IPS-11a (cell line): ENCODE data around the gene PLEKHJ1.
"Not testable (repeated sequence)": the region's sequence is repeated elsewhere in the genome, so short reads cannot be mapped to it uniquely, and the experiment has no call there.

ENCODE experiments used
- H3K4me3 ChIP-seq: one replicate; pipeline ENCODE4 v1.5.1; 2013; ENCODE audit warnings: low read depth, low read length, control low read depth

Gene PLEKHJ1

DNA sequence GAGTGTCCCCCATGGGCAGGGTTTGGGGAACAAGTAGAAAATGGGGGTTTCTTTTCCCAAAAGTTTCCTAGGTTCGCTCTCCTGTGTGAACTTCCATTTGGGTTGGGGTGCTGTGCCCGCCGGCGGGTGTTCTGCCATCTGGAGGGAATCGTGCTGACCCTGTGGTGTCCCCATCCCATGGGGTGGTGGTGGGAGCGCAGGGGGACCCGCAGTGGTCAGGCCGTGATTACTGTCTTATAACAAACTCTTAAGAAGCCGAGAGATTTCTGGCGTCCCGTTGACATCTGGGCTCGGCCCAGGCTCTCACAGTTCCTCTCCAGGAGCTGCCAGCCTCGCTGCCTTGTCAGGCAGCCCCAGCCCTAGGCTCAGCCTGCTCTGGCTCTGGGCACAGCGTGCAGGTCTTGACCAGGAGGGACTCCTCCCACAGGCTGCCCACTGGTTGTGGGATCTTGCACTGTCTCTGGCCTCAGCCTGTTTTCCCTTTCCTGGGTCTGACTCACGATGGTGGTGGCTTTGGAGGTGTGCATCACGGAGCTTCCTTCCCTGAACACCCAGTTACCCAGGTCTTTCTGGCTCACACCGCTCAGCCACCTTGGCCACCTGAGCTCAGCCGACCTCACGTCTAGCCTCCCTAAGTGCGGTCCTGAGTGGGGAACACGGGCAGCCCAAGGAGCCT, 34.5 kb downstream of the PLEKHJ1 start:
- H3K4me3 ChIP-seq, result no peak overlapping the region

DNA sequence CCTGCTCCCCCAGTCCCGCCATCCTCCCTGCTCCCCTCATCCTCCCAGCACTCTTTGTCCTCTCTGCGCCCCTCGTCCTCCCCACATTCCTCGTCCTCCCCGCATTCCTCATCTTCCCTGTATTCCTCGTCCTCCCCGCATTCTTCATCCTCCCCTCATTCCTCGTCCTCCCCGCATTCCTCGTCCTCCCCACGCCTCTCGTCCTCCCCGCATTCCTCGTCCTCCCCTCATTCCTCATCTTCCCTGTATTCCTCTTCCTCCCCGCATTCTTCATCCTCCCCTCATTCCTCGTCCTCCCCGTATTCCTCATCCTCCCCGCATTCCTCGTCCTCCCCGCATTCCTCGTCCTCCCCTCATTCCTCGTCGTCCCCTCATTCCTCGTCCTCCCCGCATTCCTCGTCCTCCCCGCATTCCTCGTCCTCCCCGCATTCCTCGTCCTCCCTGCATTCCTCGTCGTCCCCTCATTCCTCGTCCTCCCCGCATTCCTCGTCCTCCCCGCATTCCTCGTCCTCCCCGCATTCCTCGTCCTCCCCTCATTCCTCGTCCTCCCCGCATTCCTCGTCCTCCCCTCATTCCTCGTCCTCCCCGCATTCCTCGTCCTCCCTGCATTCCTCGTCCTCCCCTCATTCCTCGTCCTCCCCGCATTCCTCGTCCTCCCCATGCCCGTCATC, 35.4 kb downstream of the PLEKHJ1 start:
- not testable (repeated sequence) for H3K4me3 ChIP-seq

DNA sequence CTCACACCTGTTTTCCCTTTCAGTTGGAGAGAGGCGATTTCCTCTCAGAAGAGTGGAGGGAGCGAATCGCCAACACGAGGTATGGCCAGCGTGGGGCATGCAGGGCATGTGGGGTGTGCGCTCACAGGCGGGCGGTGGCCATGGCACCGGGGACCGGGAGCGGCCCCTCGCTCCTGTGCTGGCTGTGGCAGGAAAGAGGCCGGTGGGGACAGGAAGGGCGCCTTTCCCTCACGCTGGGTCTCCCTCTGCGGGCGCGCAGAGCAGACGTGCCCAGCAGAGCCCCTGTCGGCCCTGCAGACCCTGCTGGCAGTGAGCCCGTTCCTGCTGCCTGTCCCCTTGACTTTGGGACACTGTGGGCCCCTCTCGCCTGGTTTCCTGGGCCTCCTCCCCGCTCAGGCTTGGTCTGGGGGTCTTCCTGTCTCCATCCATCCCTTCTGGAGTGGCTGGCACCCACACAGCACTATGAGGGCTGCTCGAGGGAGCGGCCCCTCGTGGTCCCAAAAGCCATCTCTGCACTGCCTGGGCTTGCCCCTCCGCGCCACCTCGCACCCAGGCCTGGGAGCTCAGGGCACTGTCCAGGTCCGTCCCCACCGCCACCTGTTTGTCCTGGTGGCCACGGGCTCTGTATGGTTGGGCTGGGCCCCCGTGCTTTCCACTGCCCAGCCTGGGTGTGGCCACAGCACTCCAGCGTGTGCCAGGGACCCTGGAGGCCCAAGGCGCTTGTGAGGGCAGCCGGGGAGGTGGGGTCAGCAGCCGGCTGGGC, 36.1 kb downstream of the PLEKHJ1 start:
- H3K4me3 ChIP-seq, result no peak overlapping the region

DNA sequence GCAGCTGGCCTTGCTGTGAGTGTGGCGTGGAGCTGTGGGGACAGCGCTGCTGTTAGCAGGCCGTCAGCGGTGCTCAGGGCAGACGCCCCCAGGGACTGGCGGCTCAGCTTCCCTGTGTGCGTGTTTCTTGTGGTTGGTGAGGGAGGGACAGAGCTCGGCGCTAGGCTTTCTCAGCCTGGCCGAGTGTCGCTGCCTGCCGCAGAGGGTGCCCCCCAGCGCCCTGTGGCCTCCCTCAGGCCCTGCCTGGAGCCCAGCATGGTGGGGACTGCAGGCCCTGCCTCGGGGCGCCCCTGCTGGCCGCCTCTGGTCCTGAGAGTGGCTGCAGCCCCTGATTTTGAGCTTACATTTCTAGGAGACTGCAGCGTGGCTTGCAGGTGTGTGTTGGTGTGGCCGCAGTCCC, 36.9 kb downstream of the PLEKHJ1 start:
- H3K4me3 ChIP-seq, result no peak overlapping the region

DNA sequence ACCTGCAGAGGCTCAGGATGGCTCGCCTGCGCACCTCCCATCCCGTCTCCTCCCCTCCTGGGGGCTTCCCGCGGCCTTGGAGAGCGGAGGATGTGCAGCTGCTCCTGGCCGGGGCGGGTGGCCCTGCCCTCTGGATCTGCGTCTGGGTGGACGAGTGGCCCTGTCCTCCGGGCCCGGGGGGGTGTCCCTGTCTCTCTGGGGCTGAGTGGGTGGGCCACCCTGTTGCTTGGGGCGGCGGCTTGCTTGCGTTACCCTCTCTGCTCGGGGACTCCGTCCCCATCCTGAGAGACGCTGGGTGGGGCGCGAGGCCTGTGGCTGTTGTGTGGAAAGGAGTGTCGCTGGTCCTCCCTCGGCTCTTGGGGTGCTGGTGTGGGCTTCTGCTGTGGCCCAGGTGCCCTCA, 37.8 kb downstream of the PLEKHJ1 start:
- no peak overlapping the region for H3K4me3 ChIP-seq

DNA sequence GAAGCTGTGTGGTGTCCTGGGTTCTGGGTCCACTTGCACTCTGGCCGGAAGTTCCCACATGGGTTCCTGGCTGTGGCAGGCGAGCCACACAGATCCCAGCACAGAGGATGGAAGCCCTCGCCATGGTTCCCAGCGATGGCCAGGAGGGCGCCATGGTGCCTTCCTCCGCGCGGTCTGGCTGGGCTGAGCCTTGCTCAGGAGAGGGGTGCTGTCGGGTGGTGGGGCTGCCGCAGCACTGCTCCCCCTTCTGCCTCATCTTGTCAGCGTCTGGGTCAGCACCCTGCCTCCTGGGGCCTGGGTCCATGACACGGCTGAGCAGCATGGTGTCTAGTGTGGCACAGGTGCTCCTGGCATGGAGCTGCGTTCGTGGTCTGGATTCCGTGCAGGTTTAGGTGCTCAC, 38.9 kb downstream of the PLEKHJ1 start:
- no peak overlapping the region for H3K4me3 ChIP-seq

DNA sequence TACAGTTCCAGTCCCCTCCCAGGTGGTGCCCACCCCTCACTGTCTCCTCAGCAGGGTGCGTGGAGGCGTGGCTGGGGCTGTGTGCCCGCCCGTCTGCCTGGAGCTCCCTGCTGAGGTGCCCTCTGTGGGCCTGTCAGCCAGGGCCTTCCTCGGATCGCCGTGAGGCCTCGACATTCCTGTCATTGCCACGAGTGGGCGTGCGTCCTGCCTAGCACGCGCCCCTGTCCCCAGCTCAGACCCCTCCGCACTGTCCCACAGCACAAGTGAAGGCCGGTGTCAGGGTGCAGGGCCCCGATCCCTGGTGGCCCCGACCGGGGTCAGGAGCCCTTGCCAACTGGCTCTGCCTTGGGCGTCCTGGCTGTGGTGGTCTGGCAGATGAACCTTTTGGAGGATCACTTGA, 40.2 kb downstream of the PLEKHJ1 start:
- H3K4me3 ChIP-seq, result no peak overlapping the region

DNA sequence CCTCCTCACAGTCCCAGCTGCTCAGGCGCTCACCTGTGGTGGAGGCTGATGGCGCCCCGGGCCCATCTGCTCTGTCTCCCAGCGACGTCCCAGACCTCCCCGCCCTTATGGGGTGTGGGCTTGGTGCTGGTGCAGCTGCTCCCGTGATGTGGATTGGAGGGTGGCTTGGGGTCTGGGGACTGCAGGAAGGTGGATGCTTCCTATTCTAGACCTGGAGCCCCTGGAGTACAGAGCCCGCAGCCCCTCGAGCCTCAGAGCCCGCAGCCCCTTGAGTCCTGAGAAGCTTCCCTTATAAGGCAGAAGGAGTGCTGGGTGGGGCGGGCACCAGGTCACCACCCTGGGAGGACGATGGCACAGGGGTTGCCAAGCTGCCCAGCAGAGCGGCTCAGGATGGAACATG, 40.8 kb downstream of the PLEKHJ1 start:
- H3K4me3 ChIP-seq, result no peak overlapping the region

DNA sequence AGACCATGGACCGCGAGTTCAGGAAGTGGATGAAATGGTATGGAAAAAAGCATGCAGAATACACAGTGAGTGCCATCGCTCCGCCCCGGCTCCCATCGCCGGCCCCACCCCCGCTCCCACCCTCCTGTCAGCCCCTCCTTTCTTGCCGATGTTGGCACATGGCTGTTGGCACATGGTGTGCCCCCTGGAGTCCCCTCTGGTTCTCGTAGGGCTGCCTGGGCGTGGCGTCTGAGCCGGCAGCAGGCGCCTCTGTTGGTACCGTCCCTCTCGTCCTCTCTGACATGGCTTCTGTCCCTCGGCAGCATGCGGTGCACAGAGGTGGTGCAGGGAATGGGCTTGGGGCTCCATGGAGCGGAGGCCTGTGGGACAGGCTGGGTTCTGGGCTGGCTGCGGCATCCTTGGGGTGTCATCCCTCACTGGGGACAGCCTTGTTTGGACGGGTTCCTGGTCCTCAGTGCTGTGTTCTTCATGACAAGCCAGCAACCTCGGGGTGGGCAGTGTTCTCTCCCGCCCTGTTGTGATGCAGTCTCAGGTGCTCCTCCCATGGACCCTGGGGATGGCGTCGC, 41.5 kb downstream of the PLEKHJ1 start:
- H3K4me3 ChIP-seq, result no peak overlapping the region

DNA sequence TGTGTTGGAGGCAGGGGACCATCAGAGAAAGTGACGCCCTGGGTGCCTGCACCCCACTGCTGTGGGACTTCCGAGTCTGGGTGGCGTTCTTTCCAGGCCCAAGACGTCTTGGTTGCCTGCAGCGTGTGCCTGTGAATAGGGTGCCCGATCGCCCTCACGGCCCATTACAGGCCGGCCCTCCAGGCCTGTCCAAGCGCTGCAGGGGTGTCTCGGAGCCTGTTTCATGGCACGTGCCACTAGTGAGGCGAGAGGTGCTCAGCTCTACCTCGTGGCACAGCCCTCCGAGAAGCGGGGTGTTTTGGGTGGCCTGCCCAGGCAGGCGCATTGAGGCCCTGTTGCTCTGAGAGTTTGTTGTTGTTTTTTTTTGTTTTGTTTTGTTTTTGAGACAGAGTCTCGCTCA, 42.3 kb downstream of the PLEKHJ1 start:
- no peak overlapping the region for H3K4me3 ChIP-seq

DNA sequence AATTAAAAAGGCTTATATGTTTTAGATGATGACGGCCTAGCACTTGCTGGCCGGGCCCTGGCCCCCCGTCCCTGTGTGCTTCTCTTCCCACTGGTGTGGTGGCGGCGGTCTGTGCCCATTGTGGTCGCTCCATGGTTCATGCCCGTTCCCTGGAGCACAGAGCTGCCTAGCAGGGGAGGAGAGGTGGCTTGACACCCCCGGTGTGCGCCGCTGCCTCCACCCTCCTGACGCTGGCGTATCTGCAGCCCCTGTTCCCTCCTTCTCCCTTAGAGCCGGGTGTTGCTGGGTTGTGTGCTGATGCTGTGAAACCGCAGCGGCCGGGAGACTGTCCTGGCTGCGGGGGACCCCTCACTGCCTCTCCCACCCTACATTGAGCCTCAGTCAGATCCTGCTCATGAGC, 43.3 kb downstream of the PLEKHJ1 start:
- H3K4me3 ChIP-seq, result no peak overlapping the region

DNA sequence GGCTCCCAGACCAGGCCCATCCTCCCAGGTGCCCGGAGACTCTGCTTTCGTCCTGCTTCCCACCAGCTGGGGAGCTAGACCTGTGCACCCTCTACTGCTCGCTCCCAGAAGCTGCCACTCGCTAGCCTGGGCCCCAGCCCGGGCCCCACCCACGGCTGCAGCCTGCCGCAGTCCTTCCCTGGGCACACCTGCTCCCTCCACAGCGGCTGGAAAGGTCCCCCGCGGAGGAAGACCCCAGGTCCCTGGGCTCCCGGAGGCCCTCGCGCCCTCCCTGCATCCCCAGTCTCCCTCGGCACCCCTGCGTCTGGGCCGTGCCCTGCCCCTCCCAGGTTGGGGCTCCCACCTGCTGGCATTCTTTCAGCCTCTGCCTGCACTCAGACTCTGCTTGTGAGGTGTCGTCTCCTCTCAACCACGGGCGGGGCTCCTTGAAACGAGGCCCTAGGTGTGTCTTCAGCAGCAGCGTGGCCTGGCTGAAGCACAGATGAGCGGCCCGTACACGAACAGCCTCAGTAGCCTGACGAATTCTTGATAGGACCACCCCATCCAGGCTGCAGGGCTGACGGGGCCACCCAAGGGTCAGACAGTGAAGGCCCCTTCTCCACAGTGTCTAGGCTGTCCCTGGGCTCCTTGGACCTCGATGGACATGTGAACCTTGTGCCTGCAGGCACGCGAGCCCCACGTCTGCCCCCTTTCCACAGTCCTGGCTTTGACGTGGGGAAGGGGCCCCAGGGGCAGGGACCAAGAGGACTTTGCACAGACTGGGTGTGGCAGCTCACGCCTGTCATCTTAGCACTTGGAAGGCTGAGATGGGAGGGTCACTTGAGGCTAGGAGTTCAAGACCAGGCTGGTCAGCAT, 44.4 kb downstream of the PLEKHJ1 start:
- no peak overlapping the region for H3K4me3 ChIP-seq

DNA sequence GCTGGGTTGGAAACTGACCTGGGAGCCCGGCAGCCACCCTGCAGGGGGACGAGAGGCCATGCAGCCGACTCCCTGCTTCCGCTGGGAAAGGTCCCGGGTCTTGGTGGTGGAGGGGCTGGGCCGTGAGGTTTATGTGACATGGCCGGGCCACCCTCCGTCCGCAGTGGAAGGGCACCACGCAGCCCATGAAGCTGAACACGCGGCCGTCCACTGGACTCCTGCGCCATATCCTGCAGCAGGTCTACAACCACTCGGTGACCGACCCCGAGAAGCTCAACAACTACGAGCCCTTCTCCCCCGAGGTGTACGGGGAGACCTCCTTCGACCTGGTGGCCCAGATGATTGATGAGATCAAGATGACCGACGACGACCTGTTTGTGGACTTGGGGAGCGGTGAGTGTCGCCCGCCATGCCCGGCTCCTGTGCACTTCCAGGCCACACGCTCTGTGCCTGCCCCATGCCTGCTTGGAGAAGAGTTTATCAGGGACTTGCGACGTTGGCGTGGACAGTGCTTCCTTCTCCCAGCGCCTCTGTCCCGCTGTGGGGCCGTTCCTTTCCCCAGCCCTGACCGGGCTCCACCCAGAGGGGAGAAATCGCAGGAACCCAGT, 45.2 kb downstream of the PLEKHJ1 start:
- H3K4me3 ChIP-seq, result no peak overlapping the region

DNA sequence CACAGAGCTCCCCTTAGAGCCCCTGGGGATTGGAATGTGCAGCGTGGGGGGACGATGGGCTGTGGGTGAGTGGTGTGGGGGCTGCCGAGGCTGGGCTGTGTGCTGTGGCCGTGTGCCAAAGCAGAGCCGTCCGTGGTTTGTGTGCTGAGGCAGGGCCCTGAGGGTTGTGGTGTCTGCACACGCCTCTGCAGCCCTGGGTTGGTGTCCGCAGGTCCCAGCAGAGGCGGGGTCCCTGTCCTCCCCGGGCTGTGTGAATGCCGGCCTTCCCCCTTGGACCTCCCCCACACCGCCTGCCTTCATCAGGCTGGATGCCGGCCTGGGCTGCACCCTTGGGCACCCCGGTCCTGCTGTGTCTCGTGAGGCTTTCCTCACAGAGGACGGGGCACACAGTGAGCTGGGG, 46.2 kb downstream of the PLEKHJ1 start:
- H3K4me3 ChIP-seq, result no peak overlapping the region

DNA sequence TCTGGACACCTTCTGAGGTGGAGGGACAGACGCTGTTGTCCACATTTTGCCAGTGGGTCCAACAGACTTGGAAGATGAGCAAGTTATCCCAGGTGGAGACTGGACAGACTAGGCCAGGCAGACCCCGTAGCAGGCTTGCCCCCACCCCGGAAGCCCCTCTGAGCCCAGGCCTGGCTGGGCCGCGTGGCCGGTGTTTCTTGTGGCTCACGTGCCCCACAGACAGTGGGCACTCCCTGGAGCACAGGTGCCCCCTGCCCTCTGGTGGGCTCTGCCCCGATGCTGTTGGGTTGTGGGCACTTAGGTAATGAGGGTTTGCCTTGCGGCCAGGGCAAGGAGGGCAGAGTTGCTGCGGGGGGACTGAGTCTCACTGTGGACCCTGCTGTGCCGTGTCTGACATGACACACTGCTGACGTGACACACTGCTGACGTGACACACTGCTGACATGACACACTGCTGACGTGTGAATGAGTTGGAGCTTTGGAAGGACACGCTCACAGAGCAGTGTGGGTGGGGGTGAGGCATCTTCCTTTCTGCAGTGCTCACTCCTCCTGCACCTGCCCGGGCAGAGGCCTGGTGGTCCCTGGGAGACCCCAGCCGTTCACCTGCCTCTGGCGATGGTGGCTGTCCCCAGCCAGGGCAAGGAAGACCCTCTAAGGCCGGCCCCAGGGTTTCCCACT, 47.3 kb downstream of the PLEKHJ1 start:
- no peak overlapping the region for H3K4me3 ChIP-seq

DNA sequence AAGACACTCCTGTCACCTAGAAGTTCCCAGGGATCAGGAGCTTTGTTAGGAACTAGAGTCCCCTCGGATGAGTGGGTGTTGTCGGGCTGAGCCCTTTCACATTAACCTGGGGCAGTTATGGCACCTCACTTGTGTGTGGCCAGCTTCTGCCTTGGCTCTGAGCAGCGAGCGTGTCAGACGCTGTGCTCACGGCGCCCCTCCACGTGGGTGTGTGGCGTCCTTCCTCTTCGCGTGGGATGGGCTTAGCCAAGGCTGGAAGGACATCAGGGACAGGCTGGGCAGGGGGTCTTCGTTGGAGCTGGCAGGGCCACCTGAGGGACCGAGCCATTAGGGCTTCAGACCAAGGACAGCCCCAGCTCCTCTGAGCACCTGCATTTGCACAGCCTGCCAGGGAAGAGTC, 49.0 kb downstream of the PLEKHJ1 start:
- no peak overlapping the region for H3K4me3 ChIP-seq

DNA sequence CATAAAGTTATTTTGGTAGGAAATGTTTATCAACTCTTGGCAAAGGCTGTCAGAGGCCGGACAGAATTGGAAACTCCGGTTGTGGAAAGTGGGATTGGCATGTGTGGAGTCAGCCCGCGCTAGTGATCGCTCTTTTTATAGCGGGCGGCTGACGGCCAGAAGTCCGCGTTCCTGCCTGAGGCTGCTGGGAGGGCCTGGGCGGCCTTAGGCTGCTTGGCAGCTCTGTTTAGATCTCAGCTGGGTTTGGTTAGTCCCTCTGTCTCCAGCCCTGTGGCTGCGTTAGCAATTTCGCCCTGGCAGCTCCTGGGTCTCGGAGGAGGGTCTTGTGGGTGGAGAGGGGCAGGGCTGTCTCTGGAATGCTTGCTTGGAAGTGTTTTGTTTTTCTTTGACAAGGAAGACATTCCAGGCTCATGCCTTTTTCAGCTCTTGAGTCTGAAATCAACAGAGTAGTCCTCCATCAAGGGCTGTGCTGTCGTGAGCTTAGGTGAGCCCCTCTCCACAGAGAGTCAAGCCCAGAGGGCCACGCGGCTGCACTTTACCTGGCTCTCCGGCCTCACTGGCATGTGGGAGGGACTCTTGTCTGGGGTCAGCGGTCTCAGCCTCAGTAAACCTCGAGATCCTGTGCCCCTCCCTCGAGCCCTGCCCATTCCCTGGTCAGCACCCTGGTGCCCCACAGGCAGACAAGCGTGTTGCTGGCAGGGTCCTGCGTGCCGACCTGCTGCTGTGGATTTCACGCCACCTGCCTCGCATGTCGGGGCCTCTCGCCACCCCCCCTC, 49.9 kb downstream of the PLEKHJ1 start:
- no peak overlapping the region for H3K4me3 ChIP-seq

DNA sequence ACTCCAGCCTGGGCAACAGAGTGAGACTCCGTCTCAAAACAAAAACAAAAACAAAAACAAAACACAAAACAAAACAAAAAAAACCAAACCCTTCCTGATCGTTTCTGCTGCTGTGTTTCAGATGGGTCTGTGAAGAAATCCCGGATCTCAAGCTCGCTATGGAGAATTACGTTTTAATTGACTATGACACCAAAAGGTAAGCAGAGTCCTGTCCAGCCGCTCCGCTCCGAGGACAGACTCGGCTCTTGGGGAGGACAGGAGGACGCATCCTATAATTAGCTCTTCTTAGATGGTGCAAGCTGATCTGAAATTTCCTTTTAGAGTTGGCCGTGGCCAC, 50.4 kb downstream of the PLEKHJ1 start:
- no peak overlapping the region for H3K4me3 ChIP-seq

DNA sequence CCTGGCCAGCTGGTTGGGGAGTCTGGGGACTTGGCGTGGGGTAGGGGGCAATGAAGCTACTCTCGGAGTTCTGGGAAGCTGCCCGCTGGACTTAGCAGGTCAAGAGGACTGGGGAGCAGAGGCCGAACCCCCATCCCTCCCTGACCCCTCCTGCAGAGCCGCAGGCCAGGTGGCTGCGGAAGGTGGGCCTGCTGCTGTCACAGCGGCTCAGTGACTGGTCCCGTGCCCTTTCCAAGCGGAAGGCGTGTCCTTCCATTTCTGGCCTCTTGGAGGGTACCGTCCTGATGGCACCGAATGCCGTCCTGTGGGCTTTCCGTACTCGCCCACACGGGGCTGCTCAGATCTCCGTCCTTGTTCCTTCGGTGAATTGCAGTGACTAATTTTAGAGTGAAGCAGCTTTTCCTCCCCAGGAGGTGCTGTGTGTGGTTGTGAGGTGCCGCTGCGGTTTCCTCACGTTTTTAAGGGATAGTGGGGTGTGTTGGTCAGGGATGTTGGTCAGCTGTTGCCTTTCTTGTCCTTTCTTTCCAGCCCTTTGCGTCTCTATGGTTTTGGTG, 51.6 kb downstream of the PLEKHJ1 start:
- H3K4me3 ChIP-seq, result no peak overlapping the region
